GM23338 (cell line): ENCODE results near the gene CCDC127. TPM values are rescaled to one million over a fixed set of nuclear protein-coding genes. Genes with fewer than 3 reads are reported as not detected.
A peak's percentile ranks its signal among the peaks of the same experiment; 100 is the strongest.
"Not testable (repeated sequence)": the region's sequence is repeated elsewhere in the genome, so short reads cannot be mapped to it uniquely, and the experiment has no call there.

Experiments
- ATAC-seq: fragments of 200-7000 bp; cut with Tn5 transposase; 3 replicates; pipeline ENCODE4 v1.9.1; 2020
- DNase-seq: peaks from one replicate; pipeline ENCODE4 v3.0.0-alpha.2; 2015; ENCODE audit warnings: low spot score
- H2AFZ ChIP-seq: fragments of 200-600 bp; sonication (generic); 2 replicates; pipeline ENCODE4 v1.8.0; 2016; ENCODE audit warnings: antibody characterized with exemption, mild to moderate bottlenecking, moderate library complexity
- H3F3A ChIP-seq: fragments of 200-600 bp; sonication (generic); replicated peaks from 2 replicates; pipeline ENCODE4 v1.8.0; 2017; ENCODE audit warnings: antibody characterized with exemption, mixed run types, low read depth
- H3K27ac ChIP-seq: fragments of 200-600 bp; sonication (generic); 2 replicates; pipeline ENCODE4 v1.6.1; 2016; ENCODE audit warnings: low read depth
- H3K27me3 ChIP-seq: fragments of 200-600 bp; sonication (generic); 2 replicates; pipeline ENCODE4 v1.8.0; 2016; ENCODE audit warnings: mild to moderate bottlenecking, mixed run types, moderate library complexity; ENCODE audit not compliant: insufficient read depth
- H3K36me3 ChIP-seq: fragments of 200-600 bp; sonication (generic); 2 replicates; pipeline ENCODE4 v1.8.0; 2016; ENCODE audit warnings: mild to moderate bottlenecking; ENCODE audit not compliant: insufficient read depth
- H3K4me1 ChIP-seq: fragments of 200-600 bp; sonication (generic); 2 replicates; pipeline ENCODE4 v1.8.0; 2016; ENCODE audit warnings: mild to moderate bottlenecking, moderate library complexity; ENCODE audit not compliant: insufficient read depth
- H3K4me2 ChIP-seq: fragments of 200-600 bp; sonication (generic); 2 replicates; pipeline ENCODE4 v1.7.1; 2017; ENCODE audit warnings: mixed run types
- H3K4me3 ChIP-seq: fragments of 200-600 bp; sonication (generic); 2 replicates; pipeline ENCODE4 v1.6.1; 2016; ENCODE audit warnings: mixed run types
- H3K79me2 ChIP-seq: fragments of 200-600 bp; sonication (generic); replicated peaks from 2 replicates; pipeline ENCODE4 v1.8.0; 2017; ENCODE audit warnings: mild to moderate bottlenecking; ENCODE audit not compliant: insufficient read depth
- H3K9me2 ChIP-seq: fragments of 200-600 bp; sonication (generic); 2 replicates; pipeline ENCODE4 v1.8.0; 2017; ENCODE audit not compliant: insufficient read depth
- H4K20me1 ChIP-seq: fragments of 200-600 bp; sonication (generic); replicated peaks from 2 replicates; pipeline ENCODE4 v1.8.0; 2017; ENCODE audit warnings: mild to moderate bottlenecking; ENCODE audit not compliant: insufficient read depth
- H3K27ac Mint-ChIP-seq: 2 replicates; pipeline ENCODE4 v1.8.0; 2020; ENCODE audit warnings: inconsistent platforms, mild to moderate bottlenecking, moderate library complexity, mixed read lengths
- H3K27me3 Mint-ChIP-seq: 3 replicates; pipeline ENCODE4 v1.8.0; 2022; ENCODE audit warnings: low read depth, mild to moderate bottlenecking, moderate library complexity, mixed read lengths, inconsistent platforms; ENCODE audit not compliant: insufficient read depth, poor library complexity
- H3K36me3 Mint-ChIP-seq: 3 replicates; pipeline ENCODE4 v1.8.0; 2021; ENCODE audit warnings: low read depth, mild to moderate bottlenecking, inconsistent platforms, moderate library complexity, mixed read lengths
- H3K4me1 Mint-ChIP-seq: 3 replicates; pipeline ENCODE4 v1.8.0; 2020; ENCODE audit warnings: mild to moderate bottlenecking, inconsistent platforms, mixed read lengths
- H3K4me3 Mint-ChIP-seq: 3 replicates; pipeline ENCODE4 v1.8.0; 2021; ENCODE audit warnings: moderate library complexity, mild to moderate bottlenecking, inconsistent platforms, mixed read lengths
- H3K9me3 Mint-ChIP-seq: 3 replicates; pipeline ENCODE4 v1.8.0; 2020; ENCODE audit warnings: moderate library complexity, mild to moderate bottlenecking, inconsistent platforms, mixed read lengths
- CREB1 ChIP-seq: fragments of 250-450 bp; sonication (Bioruptor Pico); IDR thresholded peaks from 2 replicates; pipeline ENCODE4 v1.5.0; 2020; ENCODE audit warnings: low read depth, mild to moderate bottlenecking, moderate library complexity
- EZH2phosphoT487 ChIP-seq: fragments of 200-600 bp; sonication (generic); IDR thresholded peaks from one replicate; pipeline ENCODE4 v1.8.1; 2018; ENCODE audit warnings: antibody characterized with exemption; ENCODE audit not compliant: unreplicated experiment
- NANOG ChIP-seq: IDR thresholded peaks from 2 replicates; pipeline ENCODE4 v1.6.1; 2016; ENCODE audit warnings: antibody characterized with exemption, borderline replicate concordance
- POLR2AphosphoS5 ChIP-seq: IDR thresholded peaks from 2 replicates; pipeline ENCODE4 v1.6.1; 2016; ENCODE audit warnings: antibody characterized with exemption, low read depth
- STAT1 ChIP-seq: IDR thresholded peaks from one replicate; pipeline ENCODE4 v1.6.1; 2016; ENCODE audit warnings: antibody characterized with exemption; ENCODE audit not compliant: unreplicated experiment
- ZNF114 ChIP-seq: fragments of 250-450 bp; sonication (Bioruptor Pico); IDR thresholded peaks from 2 replicates; pipeline ENCODE4 v1.5.0; 2020; ENCODE audit warnings: mild to moderate bottlenecking, moderate library complexity
- ZNF331 ChIP-seq: fragments of 250-450 bp; sonication (Bioruptor Pico); IDR thresholded peaks from 2 replicates; pipeline ENCODE4 v1.5.0; 2020; ENCODE audit warnings: low read depth, mild to moderate bottlenecking, moderate library complexity
- long read RNA-seq: library from polyadenylated mRNA; unstranded; transcript quantifications from one replicate; pipeline ENCODE4 v2.0.0, GENCODE V29; 2020; ENCODE audit not compliant: unreplicated experiment
- polyA plus RNA-seq: library from polyadenylated mRNA; unstranded; fragments of >200 nt; fragmentation: Nextera tagmentation; extraction: Ambion mirVana; gene quantifications from 2 replicates; pipeline ENCODE4 v1.2.1, GENCODE V29; 2016
- total RNA-seq: library from RNA; depleted of rRNA; stranded (reverse); fragments of >200 nt; shearing (Covaris generic); gene quantifications from 2 replicates; pipeline ENCODE4 v1.2.3, GENCODE V29; 2014; rRNA removed
- TF ChIP-seq, protein P1 (sequence below), 2 experiments: fragments of 200-600 bp in 1 of 2; sonication (generic) in 1 of 2; conservative IDR thresholded peaks; 2 replicates each; pipeline versions ENCODE4 v1.5.1 to v1.6.1; 2016 to 2017; ENCODE audit warnings: antibody characterized with exemption in 2 of 2, low read depth in 2 of 2, mild to moderate bottlenecking in 2 of 2, moderate library complexity in 1 of 2
- TF ChIP-seq, protein P2 (sequence below): IDR thresholded peaks from one replicate; pipeline ENCODE4 v1.6.1; 2018; ENCODE audit warnings: antibody characterized with exemption; ENCODE audit not compliant: unreplicated experiment
- TF ChIP-seq, protein P3 (sequence below): IDR thresholded peaks from 2 replicates; pipeline ENCODE4 v1.6.1; 2016; ENCODE audit warnings: antibody characterized with exemption

Gene CCDC127, protein sequence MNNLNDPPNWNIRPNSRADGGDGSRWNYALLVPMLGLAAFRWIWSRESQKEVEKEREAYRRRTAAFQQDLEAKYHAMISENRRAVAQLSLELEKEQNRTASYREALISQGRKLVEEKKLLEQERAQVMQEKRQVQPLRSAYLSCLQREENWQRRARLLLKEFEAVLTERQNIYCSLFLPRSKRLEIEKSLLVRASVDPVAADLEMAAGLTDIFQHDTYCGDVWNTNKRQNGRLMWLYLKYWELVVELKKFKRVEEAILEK
- total RNA-seq: 4.2 and 6.0 TPM in 2 replicates
- polyA plus RNA-seq: 7.2 and 7.3 TPM in 2 replicates
- long read RNA-seq, full-length matches to known transcripts: 31 of 32 reads
- long read RNA-seq, partial matches to known transcripts: 0 of 32 reads
- long read RNA-seq, other reads (novel, unspliced or antisense): 1 of 32 reads

DNA sequence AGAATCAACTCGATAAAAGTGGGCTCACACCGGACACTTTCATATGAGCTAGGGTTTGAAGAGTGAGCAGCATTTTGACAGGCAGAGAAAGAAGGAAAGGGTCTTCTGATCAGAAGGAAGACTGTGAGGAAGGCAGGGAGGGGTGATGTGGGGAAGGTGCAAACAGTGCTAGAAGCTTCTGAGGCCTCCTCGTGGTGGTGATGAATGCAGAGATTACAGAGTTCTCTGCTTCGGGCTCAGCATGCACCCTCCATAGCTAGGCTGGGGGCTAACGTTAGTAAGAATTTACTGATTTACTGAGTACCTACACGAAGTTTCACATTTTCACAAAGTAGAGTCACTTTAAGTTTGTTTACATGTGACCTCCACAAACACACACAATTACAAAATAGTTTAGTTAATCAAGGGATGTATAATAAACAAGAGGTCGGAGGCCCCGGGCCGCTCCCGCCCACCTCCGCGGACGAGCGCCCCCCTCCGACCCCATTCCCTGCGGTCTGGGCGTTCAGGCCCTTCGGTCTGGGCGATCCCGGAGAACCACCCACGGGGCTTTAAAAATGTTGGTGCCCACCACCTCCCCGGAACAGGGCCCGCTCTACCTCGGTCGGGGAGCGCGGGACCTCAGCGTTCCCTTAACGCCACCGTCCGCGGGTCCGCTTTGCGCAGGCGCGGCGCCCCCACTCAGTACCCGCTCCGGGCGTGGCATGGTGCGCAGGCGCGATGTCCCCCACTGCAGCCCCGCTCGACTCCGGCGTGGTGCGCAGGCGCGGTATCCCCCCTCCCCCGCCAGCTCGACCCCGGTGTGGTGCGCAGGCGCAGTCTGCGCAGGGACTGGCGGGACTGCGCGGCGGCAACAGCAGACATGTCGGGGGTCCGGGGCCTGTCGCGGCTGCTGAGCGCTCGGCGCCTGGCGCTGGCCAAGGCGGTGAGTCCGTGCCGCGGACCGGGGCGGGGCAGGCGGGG lies at the start of gene CCDC127, which contains the start of gene SDHA:
Gene CCDC127, minus strand, starts transcription at position 660 of the 963 bp plus-strand sequence. CDS start 1,304 bp downstream, outside the sequence.
Gene SDHA, plus strand, starts transcription at position 827 of the 963 bp plus-strand sequence. Its CDS starts 36 bp downstream, at position 863.
- H2AFZ ChIP-seq: peak within 1 kb of the TSS; percentile 80
- Mint-ChIP-seq H3K36me3 (peaks cover 28% of the 10 kb centered on the region), H3K4me3 (peak within 1 kb of the TSS; percentile 96), H3K27ac (peak within 1 kb of the TSS; percentile 86), H3K4me1 (peaks cover 30% of the 10 kb centered on the region)
- peaks cover 30% of the 10 kb centered on the region for H4K20me1 ChIP-seq
- peak within 1 kb of the TSS; percentile 81; the same call in 1 of the 2 replicates for H3K27ac ChIP-seq
- H3K4me3 ChIP-seq: peak within 1 kb of the TSS; percentile 84
- H3K79me2 ChIP-seq: peaks cover 56% of the 10 kb centered on the region
- ATAC-seq: peak; percentile 82
- H3K27me3 ChIP-seq, H3F3A ChIP-seq, H3K36me3 ChIP-seq, H3K9me3 Mint-ChIP-seq, H3K9me2 ChIP-seq, H3K27me3 Mint-ChIP-seq: not testable (repeated sequence)
- DNase-seq: peak; percentile 94
- peak; percentile 91 for TF ChIP-seq POLR2AphosphoS5
- TF ChIP-seq, protein P1, sequence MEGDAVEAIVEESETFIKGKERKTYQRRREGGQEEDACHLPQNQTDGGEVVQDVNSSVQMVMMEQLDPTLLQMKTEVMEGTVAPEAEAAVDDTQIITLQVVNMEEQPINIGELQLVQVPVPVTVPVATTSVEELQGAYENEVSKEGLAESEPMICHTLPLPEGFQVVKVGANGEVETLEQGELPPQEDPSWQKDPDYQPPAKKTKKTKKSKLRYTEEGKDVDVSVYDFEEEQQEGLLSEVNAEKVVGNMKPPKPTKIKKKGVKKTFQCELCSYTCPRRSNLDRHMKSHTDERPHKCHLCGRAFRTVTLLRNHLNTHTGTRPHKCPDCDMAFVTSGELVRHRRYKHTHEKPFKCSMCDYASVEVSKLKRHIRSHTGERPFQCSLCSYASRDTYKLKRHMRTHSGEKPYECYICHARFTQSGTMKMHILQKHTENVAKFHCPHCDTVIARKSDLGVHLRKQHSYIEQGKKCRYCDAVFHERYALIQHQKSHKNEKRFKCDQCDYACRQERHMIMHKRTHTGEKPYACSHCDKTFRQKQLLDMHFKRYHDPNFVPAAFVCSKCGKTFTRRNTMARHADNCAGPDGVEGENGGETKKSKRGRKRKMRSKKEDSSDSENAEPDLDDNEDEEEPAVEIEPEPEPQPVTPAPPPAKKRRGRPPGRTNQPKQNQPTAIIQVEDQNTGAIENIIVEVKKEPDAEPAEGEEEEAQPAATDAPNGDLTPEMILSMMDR (conservative IDR thresholded peaks at IDR 0.05; ENCODE audit: low read depth in 2 of 2): peak; percentile 53 to 66
- H3K4me2 ChIP-seq: peak within 1 kb of the TSS; percentile 76
- H3K4me1 ChIP-seq: peaks cover 24% of the 10 kb centered on the region

DNA sequence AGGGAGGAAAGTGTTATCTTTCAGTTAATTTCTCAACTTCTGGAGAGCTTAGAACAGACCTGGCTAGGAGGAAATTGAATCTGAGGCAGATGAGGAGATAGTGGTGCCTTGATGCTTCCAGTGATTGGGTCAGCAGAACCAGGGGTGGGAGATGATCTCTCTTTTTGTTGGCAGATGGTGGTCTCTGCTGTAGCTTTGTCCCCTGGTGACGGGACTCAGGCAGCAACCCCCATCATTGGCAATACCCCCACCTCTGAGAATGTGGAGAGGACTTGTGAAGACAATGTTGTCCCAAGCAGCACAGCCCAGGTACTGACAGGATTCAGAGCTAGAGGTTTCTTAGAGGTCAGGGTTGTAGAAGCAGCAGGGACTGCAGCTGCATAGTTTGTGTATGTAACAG lies 49.8 kb upstream of the CCDC127 start:
- ATAC-seq: no peak
- Histone ChIP-seq H3F3A (no peaks in the 10 kb centered on the region), H3K9me2 (no peaks in the 10 kb centered on the region), H4K20me1 (no peaks in the 10 kb centered on the region), H3K4me1 (no peaks in the 10 kb centered on the region), H2AFZ (no peak overlapping the region), H3K36me3 (no peaks in the 10 kb centered on the region; the same call in 1 of the 2 replicates), H3K27me3 (no peaks in the 10 kb centered on the region), H3K27ac (no peak overlapping the region), H3K4me2 (no peak overlapping the region), H3K79me2 (peaks cover 2% of the 10 kb centered on the region), H3K4me3 (no peak overlapping the region)
- H3K27ac Mint-ChIP-seq: no peak overlapping the region
- H3K4me1 Mint-ChIP-seq: peaks cover 2% of the 10 kb centered on the region; the same call in 2 of the 3 replicates
- H3K4me3 Mint-ChIP-seq: no peak overlapping the region
- H3K9me3 Mint-ChIP-seq: no peaks in the 10 kb centered on the region
- no peak for DNase-seq
- H3K27me3 Mint-ChIP-seq: peaks cover 8% of the 10 kb centered on the region
- H3K36me3 Mint-ChIP-seq: peaks cover 17% of the 10 kb centered on the region
- TF ChIP-seq, protein P1 (conservative IDR thresholded peaks at IDR 0.05; ENCODE audit: low read depth in 2 of 2): no peak
- TF ChIP-seq ZNF331 (CRISPR knock-in tag) (no peak), POLR2AphosphoS5 (no peak), STAT1 (no peak), CREB1 (CRISPR knock-in tag) (no peak), EZH2phosphoT487 (no peak), NANOG (no peak), ZNF114 (CRISPR knock-in tag) (no peak)
- TF ChIP-seq, protein P2, sequence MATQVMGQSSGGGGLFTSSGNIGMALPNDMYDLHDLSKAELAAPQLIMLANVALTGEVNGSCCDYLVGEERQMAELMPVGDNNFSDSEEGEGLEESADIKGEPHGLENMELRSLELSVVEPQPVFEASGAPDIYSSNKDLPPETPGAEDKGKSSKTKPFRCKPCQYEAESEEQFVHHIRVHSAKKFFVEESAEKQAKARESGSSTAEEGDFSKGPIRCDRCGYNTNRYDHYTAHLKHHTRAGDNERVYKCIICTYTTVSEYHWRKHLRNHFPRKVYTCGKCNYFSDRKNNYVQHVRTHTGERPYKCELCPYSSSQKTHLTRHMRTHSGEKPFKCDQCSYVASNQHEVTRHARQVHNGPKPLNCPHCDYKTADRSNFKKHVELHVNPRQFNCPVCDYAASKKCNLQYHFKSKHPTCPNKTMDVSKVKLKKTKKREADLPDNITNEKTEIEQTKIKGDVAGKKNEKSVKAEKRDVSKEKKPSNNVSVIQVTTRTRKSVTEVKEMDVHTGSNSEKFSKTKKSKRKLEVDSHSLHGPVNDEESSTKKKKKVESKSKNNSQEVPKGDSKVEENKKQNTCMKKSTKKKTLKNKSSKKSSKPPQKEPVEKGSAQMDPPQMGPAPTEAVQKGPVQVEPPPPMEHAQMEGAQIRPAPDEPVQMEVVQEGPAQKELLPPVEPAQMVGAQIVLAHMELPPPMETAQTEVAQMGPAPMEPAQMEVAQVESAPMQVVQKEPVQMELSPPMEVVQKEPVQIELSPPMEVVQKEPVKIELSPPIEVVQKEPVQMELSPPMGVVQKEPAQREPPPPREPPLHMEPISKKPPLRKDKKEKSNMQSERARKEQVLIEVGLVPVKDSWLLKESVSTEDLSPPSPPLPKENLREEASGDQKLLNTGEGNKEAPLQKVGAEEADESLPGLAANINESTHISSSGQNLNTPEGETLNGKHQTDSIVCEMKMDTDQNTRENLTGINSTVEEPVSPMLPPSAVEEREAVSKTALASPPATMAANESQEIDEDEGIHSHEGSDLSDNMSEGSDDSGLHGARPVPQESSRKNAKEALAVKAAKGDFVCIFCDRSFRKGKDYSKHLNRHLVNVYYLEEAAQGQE: no peak
- TF ChIP-seq, protein P3, sequence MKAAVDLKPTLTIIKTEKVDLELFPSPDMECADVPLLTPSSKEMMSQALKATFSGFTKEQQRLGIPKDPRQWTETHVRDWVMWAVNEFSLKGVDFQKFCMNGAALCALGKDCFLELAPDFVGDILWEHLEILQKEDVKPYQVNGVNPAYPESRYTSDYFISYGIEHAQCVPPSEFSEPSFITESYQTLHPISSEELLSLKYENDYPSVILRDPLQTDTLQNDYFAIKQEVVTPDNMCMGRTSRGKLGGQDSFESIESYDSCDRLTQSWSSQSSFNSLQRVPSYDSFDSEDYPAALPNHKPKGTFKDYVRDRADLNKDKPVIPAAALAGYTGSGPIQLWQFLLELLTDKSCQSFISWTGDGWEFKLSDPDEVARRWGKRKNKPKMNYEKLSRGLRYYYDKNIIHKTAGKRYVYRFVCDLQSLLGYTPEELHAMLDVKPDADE: no peak
